B cell (primary cell): ENCODE data around the gene DLG2.

ENCODE experiments used
- CTCF ChIP-seq: fragments of 200-600 bp; IDR thresholded peaks from one replicate; pipeline ENCODE4 v1.8.0; 2022; ENCODE audit warnings: antibody characterized with exemption, mild to moderate bottlenecking
- EZH2 ChIP-seq: IDR thresholded peaks from 2 replicates; pipeline ENCODE4 v1.6.1; 2012; ENCODE audit warnings: borderline replicate concordance, low read depth, mild to moderate bottlenecking, moderate library complexity, low read length; ENCODE audit not compliant: insufficient read depth, poor library complexity, severe bottlenecking

GRCh38 chr11:83625336-83625735 lies 2001.8 kb downstream of the DLG2 start:
- TF ChIP-seq EZH2 (no peak), CTCF (no peak)
